Stimulated activated CD8-positive, alpha-beta memory T cell treated with anti-CD3 and anti-CD28 coated beads, Interleukin-15, amount 100 ng/mL, for 4 hours (primary cell): ENCODE data around the gene LCN10.
"Not testable (repeated sequence)": the region's sequence is repeated elsewhere in the genome, so short reads cannot be mapped to it uniquely, and the experiment has no call there.

ENCODE experiments used
- DNase-seq, 2 donors: peaks; one replicate each; pipeline ENCODE4 v3.0.0-alpha.2; 2020; ENCODE audit warnings: low read depth in 2 of 2

LCN10 gene

GRCh38 chr9:136771907-136772415, 29.2 kb upstream of the LCN10 start:
- DNase-seq = no peak

- DNase-seq = no peak
Observed at GRCh38 chr9:136769710-136770191, 27.0 kb upstream of the LCN10 start.

GRCh38 chr9:136766410-136767120, 23.8 kb upstream of the LCN10 start:
- not testable (repeated sequence) for DNase-seq

GRCh38 chr9:136765745-136766409, 23.1 kb upstream of the LCN10 start:
- DNase-seq = not testable (repeated sequence)

GRCh38 chr9:136765041-136765440, 22.3 kb upstream of the LCN10 start:
- no peak for DNase-seq

GRCh38 chr9:136764301-136764891, 21.7 kb upstream of the LCN10 start, which contains the start of gene LCN15:
TSS of gene LCN15 (minus strand) at chr9:136764518. CDS start at chr9:136764488, 30 bp downstream.
- DNase-seq = no peak

GRCh38 chr9:136763649-136764035, 20.9 kb upstream of the LCN10 start:
- no peak for DNase-seq

- DNase-seq = no peak
Observed at GRCh38 chr9:136762915-136763648, 20.3 kb upstream of the LCN10 start.

GRCh38 chr9:136762221-136762691, 19.5 kb upstream of the LCN10 start:
- DNase-seq = no peak

GRCh38 chr9:136761545-136761981, 18.8 kb upstream of the LCN10 start:
- no peak for DNase-seq

GRCh38 chr9:136760834-136761544, 18.2 kb upstream of the LCN10 start:
- not testable (repeated sequence) for DNase-seq

- no peak for DNase-seq
Observed at GRCh38 chr9:136760424-136760823, 17.7 kb upstream of the LCN10 start.

- no peak for DNase-seq
Observed at GRCh38 chr9:136759436-136760325, 16.9 kb upstream of the LCN10 start.

- no peak for DNase-seq
Observed at GRCh38 chr9:136759001-136759400, 16.3 kb upstream of the LCN10 start.

GRCh38 chr9:136757751-136758140, 15.0 kb upstream of the LCN10 start:
- DNase-seq = no peak

- no peak for DNase-seq
Observed at GRCh38 chr9:136757328-136757727, 14.6 kb upstream of the LCN10 start.

- no peak for DNase-seq
Observed at GRCh38 chr9:136756836-136757235, 14.1 kb upstream of the LCN10 start.

- no peak for DNase-seq
Observed at GRCh38 chr9:136756134-136756438, 13.3 kb upstream of the LCN10 start.

- not testable (repeated sequence) for DNase-seq
Observed at GRCh38 chr9:136755302-136756133, 12.8 kb upstream of the LCN10 start.
